HG03025 (cell line): ENCODE data around the gene ANKMY2.
A peak's percentile ranks its signal among the peaks of the same experiment; 100 is the strongest.
"Not testable (repeated sequence)": the region's sequence is repeated elsewhere in the genome, so short reads cannot be mapped to it uniquely, and the experiment has no call there.

Experiments used
- ATAC-seq: cut with Tn5 transposase; IDR thresholded peaks from one replicate; pipeline ENCODE4 v1.9.1; 2021; ENCODE audit warnings: mild to moderate bottlenecking, moderate library complexity; ENCODE audit not compliant: unreplicated experiment, low FRiP score

ANKMY2 gene

GRCh38 chr7:16634271-16634738, 11.2 kb downstream of the ANKMY2 start:
- no peak for ATAC-seq

DNA sequence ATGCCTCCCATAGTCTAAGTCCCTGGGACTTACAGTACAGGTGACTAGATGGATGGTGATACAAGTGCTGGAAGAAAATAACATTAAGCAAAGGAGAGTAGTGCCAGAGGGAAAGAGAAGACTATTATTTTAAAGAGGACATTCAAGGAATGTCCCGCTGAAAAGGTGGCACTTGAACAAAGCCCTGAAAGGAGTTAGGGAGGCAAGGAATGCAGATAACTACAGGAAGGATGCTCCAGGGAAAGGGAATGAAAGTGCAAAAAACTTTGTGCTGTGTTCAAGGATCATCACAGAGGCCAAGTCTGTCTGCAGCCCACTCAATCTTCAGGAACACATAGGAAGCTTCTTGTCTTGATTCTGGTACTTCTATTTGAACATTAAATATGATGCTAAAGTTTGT, 14.9 kb downstream of the ANKMY2 start:
- ATAC-seq: no peak

DNA sequence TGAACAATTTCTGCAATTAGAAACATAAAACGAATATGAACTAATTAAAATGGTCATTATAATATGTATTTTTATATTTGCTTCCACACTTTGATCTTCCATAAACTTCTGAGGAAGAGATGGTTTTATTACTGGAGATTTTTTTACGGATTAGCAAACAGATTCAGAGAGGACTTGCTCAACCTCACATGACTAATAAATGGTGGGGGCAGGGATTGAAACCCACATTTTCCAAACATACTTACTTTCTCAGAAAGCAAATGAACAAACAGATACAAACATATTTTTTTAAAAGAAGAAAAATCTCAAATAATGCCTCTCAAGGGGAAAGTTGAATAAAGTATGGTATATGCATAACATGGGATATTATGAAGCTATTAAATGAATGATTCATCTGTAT, 18.3 kb downstream of the ANKMY2 start:
- no peak for ATAC-seq

DNA sequence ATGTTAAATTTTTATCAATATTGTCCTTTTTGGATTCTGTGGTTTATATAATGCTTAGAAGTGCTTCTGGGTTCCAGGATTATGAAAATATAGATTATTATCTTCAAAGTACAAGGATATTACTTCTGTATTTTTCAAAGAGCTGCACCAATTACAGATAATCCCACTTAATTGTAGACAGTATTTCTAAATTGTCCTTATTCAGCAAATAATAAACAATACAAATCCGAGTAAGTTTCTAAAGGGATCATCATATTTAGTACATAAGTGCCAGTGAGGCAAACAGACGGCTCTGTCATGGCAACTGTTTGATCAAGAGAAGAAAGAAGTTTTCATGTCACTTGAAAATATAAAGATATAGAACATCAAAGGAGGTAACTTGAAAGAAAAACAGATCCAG, 19.2 kb downstream of the ANKMY2 start:
- no peak for ATAC-seq

DNA sequence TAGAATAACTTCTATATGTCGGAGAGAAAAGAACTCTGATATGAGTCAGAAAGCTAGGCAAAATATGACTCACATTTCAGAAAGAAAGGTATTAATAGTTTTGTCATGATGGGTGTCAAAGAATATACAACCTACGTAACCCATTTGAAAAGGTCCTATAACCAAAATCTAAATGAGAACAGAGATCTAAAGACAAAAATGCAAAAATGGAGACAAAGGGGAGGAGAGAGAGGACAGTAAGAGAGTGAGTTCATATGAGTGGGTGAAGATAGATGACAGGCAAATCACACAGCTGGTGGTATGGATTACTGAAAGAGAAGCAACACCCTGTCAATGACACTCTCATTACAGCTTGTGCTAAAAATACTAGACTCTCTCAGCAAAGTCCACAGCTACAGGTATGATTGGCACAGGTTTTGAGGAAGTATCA, 25.6 kb downstream of the ANKMY2 start:
- ATAC-seq: peak; percentile 96

GRCh38 chr7:16616542-16616941, 29.0 kb downstream of the ANKMY2 start:
- ATAC-seq: no peak

DNA sequence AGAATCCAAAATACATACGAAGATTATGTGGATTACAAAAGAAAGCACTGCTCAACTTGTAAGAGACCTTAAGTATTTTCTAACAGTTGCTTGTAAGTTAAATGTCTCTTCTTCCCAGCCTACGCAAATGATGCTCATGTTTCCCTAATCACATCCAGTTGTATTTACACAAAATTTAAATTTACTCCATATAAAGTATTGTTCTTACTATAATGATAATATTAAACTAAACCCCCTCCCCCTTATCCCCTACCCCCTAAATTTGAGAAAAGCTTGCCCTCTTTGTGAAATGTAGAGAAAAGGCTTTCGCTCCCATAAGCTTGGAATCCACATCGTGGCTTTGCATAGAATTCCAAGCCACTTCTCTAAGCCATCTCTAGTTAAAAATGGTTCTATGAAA, 29.4 kb downstream of the ANKMY2 start:
- ATAC-seq: no peak

DNA sequence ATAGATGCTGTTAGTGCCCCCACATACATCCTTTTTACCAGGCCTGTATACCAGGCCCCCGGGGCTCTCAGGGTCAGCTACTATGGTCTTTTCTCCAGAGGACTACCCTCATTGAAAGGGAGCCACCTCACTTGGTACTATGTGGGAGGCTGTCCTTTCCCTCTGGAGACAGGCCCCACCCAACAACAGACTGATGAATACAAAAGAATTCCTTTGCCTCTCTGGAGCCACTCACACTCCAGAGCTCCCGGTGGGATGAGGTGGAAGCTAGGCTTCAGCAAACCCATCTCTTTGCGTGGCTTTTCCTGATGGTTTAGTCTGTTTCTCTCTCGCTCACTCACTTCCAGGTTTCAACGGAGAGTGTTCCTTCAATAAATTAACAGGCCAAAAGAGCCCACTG, 30.3 kb downstream of the ANKMY2 start:
- ATAC-seq: no peak

- no peak for ATAC-seq
These were observed 33.8 kb downstream of the ANKMY2 start for GRCh38 chr7:16611711-16612110.

DNA sequence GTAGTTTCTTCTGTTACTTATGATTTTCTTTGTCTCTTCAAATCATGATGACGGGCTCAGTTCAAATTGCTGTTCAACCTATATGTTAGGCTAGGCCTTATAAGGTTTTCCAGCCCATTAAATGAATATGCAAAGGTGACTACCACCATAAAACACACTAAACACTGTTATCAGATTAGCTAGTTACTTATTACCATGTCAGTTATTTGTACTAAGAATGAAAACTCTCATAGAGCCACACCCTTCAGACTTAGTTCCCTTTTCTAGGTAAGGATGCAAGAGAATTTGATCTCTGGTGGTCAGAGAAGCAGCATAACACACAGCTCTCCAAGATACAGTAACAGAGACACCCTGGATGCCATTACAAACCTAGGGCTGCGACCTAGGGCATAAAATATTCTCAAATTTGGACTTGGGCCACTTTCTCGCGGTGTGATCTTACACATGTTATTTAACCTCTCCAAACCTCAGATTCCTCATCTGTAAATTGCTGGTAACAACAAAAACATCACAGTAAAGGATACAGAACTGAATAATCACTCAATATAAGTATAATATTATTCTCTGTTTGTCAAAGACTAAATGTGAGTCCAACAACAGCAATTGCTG, 35.6 kb downstream of the ANKMY2 start:
- peak; percentile 93 for ATAC-seq

- peak; percentile 46 for ATAC-seq
These were observed 38.9 kb downstream of the ANKMY2 start for GRCh38 chr7:16606704-16607103.

- no peak for ATAC-seq
These were observed 41.5 kb downstream of the ANKMY2 start for GRCh38 chr7:16604054-16604453.

DNA sequence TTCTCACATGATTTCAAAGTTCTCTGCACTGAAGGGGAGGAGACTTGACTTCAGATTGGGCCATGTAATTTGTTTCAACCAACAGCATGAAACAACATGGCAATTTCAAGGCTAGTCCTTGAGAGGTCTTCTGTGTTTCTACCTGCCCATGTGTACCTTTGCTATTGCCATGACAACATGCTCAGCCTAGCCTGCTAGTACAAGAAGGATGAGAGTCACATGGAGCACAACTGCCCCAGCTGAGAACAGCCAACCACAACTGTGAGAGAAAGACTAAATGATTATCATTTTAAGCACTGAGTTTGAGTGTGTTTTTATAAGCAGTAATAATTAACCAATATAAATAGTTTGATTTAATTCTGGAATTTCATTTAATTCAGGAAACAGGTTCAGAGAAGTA, 41.9 kb downstream of the ANKMY2 start:
- no peak for ATAC-seq

DNA sequence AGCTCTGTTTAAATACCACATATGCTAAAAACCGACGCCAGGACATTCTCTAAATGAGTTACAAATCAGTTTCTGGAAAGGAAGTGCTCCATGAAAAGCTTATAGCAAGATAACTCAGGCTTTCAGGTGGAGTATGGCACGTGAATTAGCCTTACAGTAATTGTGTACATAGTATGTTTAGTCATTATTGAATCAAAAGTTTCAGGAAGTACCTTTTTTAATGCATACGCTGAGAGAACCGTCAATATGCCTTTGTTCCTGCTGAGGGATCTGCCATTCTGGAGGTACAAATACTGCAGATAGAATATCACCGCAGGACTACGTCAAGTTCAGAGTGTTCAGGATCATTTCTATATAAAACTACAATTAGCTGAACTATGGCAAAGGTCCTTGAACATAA, 45.7 kb downstream of the ANKMY2 start:
- ATAC-seq: no peak

DNA sequence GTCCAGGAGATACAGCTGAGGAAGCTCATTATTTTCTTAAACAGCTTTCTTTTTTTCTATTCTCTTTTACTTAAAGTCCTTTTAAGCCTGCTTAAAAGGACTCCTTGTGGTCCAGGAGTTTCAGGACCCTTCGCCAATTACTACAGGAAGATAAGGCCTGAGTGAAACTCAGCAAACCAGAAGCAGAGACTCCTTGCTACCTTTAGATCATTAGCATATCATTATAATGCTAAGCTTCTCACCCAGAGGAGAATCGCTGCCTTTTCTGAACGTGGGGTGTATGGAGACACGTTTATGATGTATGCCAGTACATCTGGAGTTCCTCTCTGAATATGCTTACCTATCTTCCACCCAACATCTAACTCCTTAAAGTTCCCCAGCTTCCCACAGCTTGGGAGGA, 47.5 kb downstream of the ANKMY2 start:
- no peak for ATAC-seq

GRCh38 chr7:16595596-16595995, 50.0 kb downstream of the ANKMY2 start:
- ATAC-seq: not testable (repeated sequence)

DNA sequence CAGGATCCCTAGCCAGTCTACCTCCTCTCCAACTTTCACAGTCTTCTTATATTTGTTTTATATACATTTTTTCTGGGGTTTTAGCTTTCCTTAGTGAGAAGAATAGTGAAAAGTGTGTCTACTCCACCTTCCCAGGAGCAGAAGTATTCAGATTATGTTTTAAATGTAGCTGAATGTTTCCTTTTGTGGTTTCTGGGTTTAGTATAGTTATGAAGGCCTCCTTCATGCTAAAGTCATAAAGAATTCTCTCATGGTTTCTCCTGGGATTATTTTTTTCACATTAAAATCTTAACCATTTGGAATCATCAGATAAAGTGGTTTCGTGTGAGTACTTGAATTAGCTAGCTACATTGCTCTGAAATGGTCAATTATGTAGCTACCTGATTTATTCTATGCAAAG, 50.9 kb downstream of the ANKMY2 start:
- ATAC-seq: no peak

GRCh38 chr7:16594061-16594460, 51.5 kb downstream of the ANKMY2 start:
- ATAC-seq: no peak

DNA sequence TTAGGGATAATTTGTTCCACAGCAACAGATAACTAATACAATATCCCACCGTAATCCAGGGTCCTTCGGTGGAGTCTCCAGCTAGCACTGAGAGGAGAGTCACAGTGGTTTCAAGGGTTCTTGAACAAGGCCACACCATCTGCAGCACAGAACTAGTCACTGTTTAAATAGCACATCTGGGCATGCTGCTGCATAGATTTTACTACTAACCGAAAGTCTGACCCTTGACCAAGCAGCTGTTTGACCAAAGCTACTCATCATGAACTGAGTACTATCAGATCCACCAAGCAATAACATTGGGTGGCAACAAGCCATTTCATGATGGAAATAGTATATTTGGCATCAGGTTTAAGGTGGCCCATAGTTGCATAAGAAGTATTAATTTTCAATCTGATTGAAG, 53.2 kb downstream of the ANKMY2 start:
- ATAC-seq: no peak

GRCh38 chr7:16590424-16590823, 55.1 kb downstream of the ANKMY2 start:
- no peak for ATAC-seq

GRCh38 chr7:16589881-16590280, 55.7 kb downstream of the ANKMY2 start:
- ATAC-seq: no peak

DNA sequence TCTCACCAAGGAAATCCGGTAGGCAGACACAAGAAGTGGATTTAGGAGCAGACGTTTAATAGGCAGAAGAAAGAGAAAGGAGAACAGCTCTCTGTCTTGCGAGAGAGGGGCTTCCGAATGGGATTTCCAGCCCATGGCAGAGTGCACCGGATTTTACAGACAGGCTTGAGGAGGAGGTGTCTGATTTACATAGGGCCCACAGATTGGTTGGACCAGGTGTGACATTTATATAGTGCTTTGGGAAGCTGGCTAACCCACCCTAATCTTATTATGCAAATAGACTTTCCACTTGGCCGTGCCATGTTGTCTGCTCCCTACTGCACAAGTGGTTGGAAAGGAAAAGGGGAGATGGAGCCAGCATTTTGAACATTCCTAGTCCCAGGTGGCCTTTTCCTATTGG, 57.8 kb downstream of the ANKMY2 start:
- ATAC-seq: no peak

DNA sequence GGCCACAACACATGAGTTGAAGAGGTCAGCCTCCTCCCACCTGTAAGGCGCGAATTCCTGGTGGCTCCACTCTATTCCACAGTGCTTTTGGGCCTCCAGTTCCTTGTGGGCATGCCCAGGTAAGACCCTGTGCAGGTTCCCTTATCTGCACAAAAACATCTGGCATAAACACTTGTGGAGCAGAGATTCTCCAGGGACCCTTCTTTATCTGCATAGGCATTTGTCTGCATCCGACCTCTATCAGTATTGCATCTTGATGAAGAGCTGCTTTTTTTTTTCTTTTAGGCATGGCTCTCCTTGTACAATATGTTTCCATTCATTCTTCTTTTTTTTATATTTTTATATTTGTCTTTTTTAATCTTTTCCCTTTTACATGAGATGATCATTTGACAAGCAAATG, 58.4 kb downstream of the ANKMY2 start:
- ATAC-seq: no peak
